ENCODE results near the gene SOX1. TPM values are rescaled to one million over a fixed set of nuclear protein-coding genes. Genes with fewer than 3 reads are reported as not detected.
A peak's percentile ranks its signal among the peaks of the same experiment; 100 is the strongest.

Gene SOX1
- total RNA-seq, 1 donor from 2014 or later, result not detected

DNA sequence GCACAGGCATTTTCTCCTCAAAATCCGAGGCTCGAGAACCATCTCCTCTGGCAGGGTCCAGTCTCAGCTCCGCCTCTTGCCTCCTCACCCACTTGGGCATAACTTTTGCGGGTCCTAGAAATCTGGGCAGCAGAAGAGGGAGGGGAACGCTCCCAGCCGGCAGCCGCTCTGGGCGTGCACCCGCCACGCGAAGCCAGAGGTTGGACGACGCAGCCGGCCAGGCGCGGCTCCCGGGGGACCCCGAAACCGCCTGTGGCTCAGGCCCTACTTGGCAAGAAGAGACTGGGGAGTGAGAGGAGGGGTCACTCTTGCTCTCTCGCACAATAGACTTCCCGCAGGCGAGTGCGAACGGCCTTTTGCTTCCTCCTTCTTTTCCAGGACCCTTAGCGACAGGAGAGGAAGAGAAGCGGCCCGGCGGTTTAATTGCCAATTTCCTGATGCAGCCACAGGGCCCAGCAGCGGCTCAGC, 6.0 kb upstream of the SOX1 start:
- Mint-ChIP-seq H3K36me3 (ENCODE audit: low read depth) (peaks cover 2% of the 10 kb centered on the region), H3K4me1 (ENCODE audit: low read depth) (no peaks in the 10 kb centered on the region), H3K4me3 (no peak overlapping the region), H3K27ac (peak overlapping the region; percentile 48), H3K27me3 (ENCODE audit: insufficient read depth) (peaks cover 72% of the 10 kb centered on the region), H3K9me3 (no peaks in the 10 kb centered on the region)
- no peak for DNase-seq (ENCODE audit: low spot score)
- intact Hi-C loops (cut with micrococcal nuclease), result loop anchor here (5.0 kb wide), 1 partner anchor 1754 kb away; the partner anchor contains the start of genes COL4A1 and COL4A2

- no peaks in the 10 kb centered on the region for H3K4me1 Mint-ChIP-seq (ENCODE audit: low read depth)
- H3K36me3 Mint-ChIP-seq (ENCODE audit: low read depth), result peaks cover 2% of the 10 kb centered on the region
- intact Hi-C loops (cut with micrococcal nuclease), result loop anchor here (5.0 kb wide), 1 partner anchor 1754 kb away; the partner anchor contains the start of genes COL4A1 and COL4A2
- peaks cover 75% of the 10 kb centered on the region for H3K27me3 Mint-ChIP-seq (ENCODE audit: insufficient read depth)
- no peak overlapping the region for H3K4me3 Mint-ChIP-seq
- H3K9me3 Mint-ChIP-seq, result no peaks in the 10 kb centered on the region
- no peak for DNase-seq (ENCODE audit: low spot score)
- H3K27ac Mint-ChIP-seq, result no peak overlapping the region
Measured at GRCh38 chr13:112061367-112062061, 5.4 kb upstream of the SOX1 start.

- Mint-ChIP-seq H3K27ac (no peak overlapping the region), H3K4me1 (ENCODE audit: low read depth) (no peaks in the 10 kb centered on the region), H3K4me3 (no peak overlapping the region), H3K36me3 (ENCODE audit: low read depth) (peaks cover 2% of the 10 kb centered on the region), H3K9me3 (no peaks in the 10 kb centered on the region), H3K27me3 (ENCODE audit: insufficient read depth) (peaks cover 71% of the 10 kb centered on the region)
- intact Hi-C loops (cut with micrococcal nuclease), result loop anchor here (5.0 kb wide), 1 partner anchor 1755 kb away; the partner anchor contains the start of genes COL4A1 and COL4A2
- no peak for DNase-seq (ENCODE audit: low spot score)
Measured at GRCh38 chr13:112062072-112062567, 4.8 kb upstream of the SOX1 start.

GRCh38 chr13:112062571-112063570, 4.1 kb upstream of the SOX1 start:
- Mint-ChIP-seq H3K27me3 (ENCODE audit: insufficient read depth) (peaks cover 69% of the 10 kb centered on the region), H3K4me3 (no peak overlapping the region), H3K36me3 (ENCODE audit: low read depth) (peaks cover 2% of the 10 kb centered on the region), H3K27ac (peak overlapping the region; percentile 83), H3K4me1 (ENCODE audit: low read depth) (no peaks in the 10 kb centered on the region), H3K9me3 (no peaks in the 10 kb centered on the region)
- intact Hi-C loops (cut with micrococcal nuclease), result loop anchor here (5.0 kb wide), 1 partner anchor 1756 kb away; the partner anchor contains the start of genes COL4A1 and COL4A2
- DNase-seq (ENCODE audit: low spot score), result no peak

GRCh38 chr13:112063807-112064206, 3.1 kb upstream of the SOX1 start:
- no peaks in the 10 kb centered on the region for H3K9me3 Mint-ChIP-seq
- H3K27ac Mint-ChIP-seq, result no peak overlapping the region
- intact Hi-C loops (cut with micrococcal nuclease), result loop anchor here (5.0 kb wide), 1 partner anchor 1757 kb away; the partner anchor contains the start of genes COL4A1 and COL4A2
- H3K4me1 Mint-ChIP-seq (ENCODE audit: low read depth), result no peaks in the 10 kb centered on the region
- peaks cover 61% of the 10 kb centered on the region for H3K27me3 Mint-ChIP-seq (ENCODE audit: insufficient read depth)
- H3K4me3 Mint-ChIP-seq, result no peak overlapping the region
- H3K36me3 Mint-ChIP-seq (ENCODE audit: low read depth), result peaks cover 2% of the 10 kb centered on the region
- no peak for DNase-seq (ENCODE audit: low spot score)

DNA sequence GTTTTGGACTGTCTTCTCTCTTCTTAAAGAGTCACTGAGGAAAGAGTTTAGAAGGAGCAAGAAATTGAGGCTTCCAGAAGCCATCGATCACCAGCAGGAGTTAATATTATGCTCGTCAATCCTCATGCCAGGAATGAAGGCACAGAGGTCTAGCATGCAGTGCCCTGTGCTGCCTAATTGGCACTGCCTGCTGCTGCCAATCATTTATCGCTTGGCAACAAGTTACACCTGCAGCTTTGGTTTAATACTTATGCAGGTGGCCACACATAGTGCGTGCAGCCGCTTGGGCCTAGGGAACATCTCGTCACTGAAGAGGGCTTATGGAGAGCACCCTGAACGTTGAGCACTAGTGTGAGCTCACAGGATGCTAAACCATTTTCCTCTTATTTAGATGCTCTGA, 2.7 kb upstream of the SOX1 start:
- Mint-ChIP-seq H3K27ac (peak overlapping the region; percentile 15), H3K9me3 (no peaks in the 10 kb centered on the region), H3K4me3 (no peak overlapping the region), H3K4me1 (ENCODE audit: low read depth) (no peaks in the 10 kb centered on the region), H3K36me3 (ENCODE audit: low read depth) (peaks cover 2% of the 10 kb centered on the region), H3K27me3 (ENCODE audit: insufficient read depth) (peaks cover 61% of the 10 kb centered on the region)
- no peak for DNase-seq (ENCODE audit: low spot score)
- intact Hi-C loops (cut with micrococcal nuclease), result loop anchor here (5.0 kb wide), 1 partner anchor 1757 kb away; the partner anchor contains the start of genes COL4A1 and COL4A2

- Mint-ChIP-seq H3K9me3 (no peaks in the 10 kb centered on the region), H3K4me3 (no peak overlapping the region), H3K27me3 (ENCODE audit: insufficient read depth) (peaks cover 60% of the 10 kb centered on the region), H3K4me1 (ENCODE audit: low read depth) (no peaks in the 10 kb centered on the region), H3K36me3 (ENCODE audit: low read depth) (peaks cover 4% of the 10 kb centered on the region), H3K27ac (peak overlapping the region; percentile 64)
- intact Hi-C loops (cut with micrococcal nuclease), result no loop called here
- no peak for DNase-seq (ENCODE audit: low spot score)
Measured at GRCh38 chr13:112065521-112065866, 1.5 kb upstream of the SOX1 start.

GRCh38 chr13:112065867-112066623, 904 bp upstream of the SOX1 start:
- no peak overlapping the region for H3K4me3 Mint-ChIP-seq
- H3K9me3 Mint-ChIP-seq, result no peaks in the 10 kb centered on the region
- H3K27ac Mint-ChIP-seq, result peak overlapping the region; percentile 61
- H3K36me3 Mint-ChIP-seq (ENCODE audit: low read depth), result peaks cover 7% of the 10 kb centered on the region
- no peaks in the 10 kb centered on the region for H3K4me1 Mint-ChIP-seq (ENCODE audit: low read depth)
- peaks cover 61% of the 10 kb centered on the region for H3K27me3 Mint-ChIP-seq (ENCODE audit: insufficient read depth)
- intact Hi-C loops (cut with micrococcal nuclease), result no loop called here
- no peak for DNase-seq (ENCODE audit: low spot score)

DNA sequence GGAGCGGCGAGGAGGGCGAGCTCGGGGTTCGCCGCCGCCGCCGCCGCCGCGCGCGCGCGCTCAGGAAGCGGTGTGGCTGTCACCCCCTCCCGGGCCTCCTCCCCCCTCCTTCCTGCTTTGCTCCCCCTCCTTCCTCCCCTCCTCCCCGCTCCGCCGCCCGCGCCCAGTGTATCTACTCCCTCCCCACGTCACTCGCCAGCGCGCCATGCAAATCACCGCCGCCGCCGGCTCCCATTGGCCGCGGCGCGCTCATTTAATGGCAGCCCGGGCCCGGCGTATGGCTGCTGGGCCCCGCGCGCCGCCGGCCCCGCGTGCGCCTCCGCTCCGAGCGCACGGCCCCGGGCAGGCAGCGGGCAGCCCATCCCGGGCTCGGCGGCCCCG, 335 bp upstream of the SOX1 start:
- Mint-ChIP-seq H3K27ac (no peak overlapping the region), H3K36me3 (ENCODE audit: low read depth) (peaks cover 7% of the 10 kb centered on the region), H3K9me3 (no peaks in the 10 kb centered on the region), H3K4me1 (ENCODE audit: low read depth) (peaks cover 2% of the 10 kb centered on the region), H3K4me3 (no peak overlapping the region), H3K27me3 (ENCODE audit: insufficient read depth) (peaks cover 67% of the 10 kb centered on the region)
- DNase-seq (ENCODE audit: low spot score), result no peak
- intact Hi-C loops (cut with micrococcal nuclease), result no loop called here

DNA sequence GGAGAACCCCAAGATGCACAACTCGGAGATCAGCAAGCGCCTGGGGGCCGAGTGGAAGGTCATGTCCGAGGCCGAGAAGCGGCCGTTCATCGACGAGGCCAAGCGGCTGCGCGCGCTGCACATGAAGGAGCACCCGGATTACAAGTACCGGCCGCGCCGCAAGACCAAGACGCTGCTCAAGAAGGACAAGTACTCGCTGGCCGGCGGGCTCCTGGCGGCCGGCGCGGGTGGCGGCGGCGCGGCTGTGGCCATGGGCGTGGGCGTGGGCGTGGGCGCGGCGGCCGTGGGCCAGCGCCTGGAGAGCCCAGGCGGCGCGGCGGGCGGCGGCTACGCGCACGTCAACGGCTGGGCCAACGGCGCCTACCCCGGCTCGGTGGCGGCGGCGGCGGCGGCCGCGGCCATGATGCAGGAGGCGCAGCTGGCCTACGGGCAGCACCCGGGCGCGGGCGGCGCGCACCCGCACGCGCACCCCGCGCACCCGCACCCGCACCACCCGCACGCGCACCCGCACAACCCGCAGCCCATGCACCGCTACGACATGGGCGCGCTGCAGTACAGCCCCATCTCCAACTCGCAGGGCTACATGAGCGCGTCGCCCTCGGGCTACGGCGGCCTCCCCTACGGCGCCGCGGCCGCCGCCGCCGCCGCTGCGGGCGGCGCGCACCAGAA, 1.1 kb downstream of the SOX1 start:
- Mint-ChIP-seq H3K4me1 (ENCODE audit: low read depth) (peaks cover 5% of the 10 kb centered on the region), H3K27ac (peak overlapping the region; percentile 48), H3K4me3 (no peak overlapping the region), H3K36me3 (ENCODE audit: low read depth) (peaks cover 5% of the 10 kb centered on the region), H3K27me3 (ENCODE audit: insufficient read depth) (peaks cover 65% of the 10 kb centered on the region), H3K9me3 (no peaks in the 10 kb centered on the region)
- intact Hi-C loops (cut with micrococcal nuclease), result no loop called here
- DNase-seq (ENCODE audit: low spot score), result no peak

DNA sequence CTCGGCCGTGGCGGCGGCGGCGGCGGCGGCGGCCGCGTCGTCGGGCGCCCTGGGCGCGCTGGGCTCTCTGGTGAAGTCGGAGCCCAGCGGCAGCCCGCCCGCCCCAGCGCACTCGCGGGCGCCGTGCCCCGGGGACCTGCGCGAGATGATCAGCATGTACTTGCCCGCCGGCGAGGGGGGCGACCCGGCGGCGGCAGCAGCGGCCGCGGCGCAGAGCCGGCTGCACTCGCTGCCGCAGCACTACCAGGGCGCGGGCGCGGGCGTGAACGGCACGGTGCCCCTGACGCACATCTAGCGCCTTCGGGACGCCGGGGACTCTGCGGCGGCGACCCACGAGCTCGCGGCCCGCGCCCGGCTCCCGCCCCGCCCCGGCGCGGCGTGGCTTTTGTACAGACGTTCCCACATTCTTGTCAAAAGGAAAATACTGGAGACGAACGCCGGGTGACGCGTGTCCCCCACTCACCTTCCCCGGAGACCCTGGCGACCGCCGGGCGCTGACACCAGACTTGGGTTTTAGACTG, 1.7 kb downstream of the SOX1 start:
- no peak overlapping the region for H3K4me3 Mint-ChIP-seq
- H3K27ac Mint-ChIP-seq, result peak overlapping the region; percentile 83
- H3K4me1 Mint-ChIP-seq (ENCODE audit: low read depth), result peaks cover 5% of the 10 kb centered on the region
- H3K36me3 Mint-ChIP-seq (ENCODE audit: low read depth), result peaks cover 5% of the 10 kb centered on the region
- H3K27me3 Mint-ChIP-seq (ENCODE audit: insufficient read depth), result peaks cover 60% of the 10 kb centered on the region
- H3K9me3 Mint-ChIP-seq, result no peaks in the 10 kb centered on the region
- no peak for DNase-seq (ENCODE audit: low spot score)
- intact Hi-C loops (cut with micrococcal nuclease), result no loop called here

All from activated T-helper 1 cell treated with anti-CD3 and anti-CD28 coated beads, Interleukin-12 subunit alpha, Interleukin-12 subunit beta, Interleukin-2, Interleukin-4 antibody, amounts not matched to agents 30 ng/mL and 10 ng/mL and 1 ng/mL, durations not matched to agents 14 hours and 24 hours and 36 hours (primary cell).